Measurements from ENCODE around the gene RNASE4. TPM values are rescaled to one million over a fixed set of nuclear protein-coding genes. Genes with fewer than 3 reads are reported as not detected.

The RNASE4 gene
- total RNA-seq, 6 donors from 2014 or later: 14.7 to 108 (median 26.7) TPM

DNA sequence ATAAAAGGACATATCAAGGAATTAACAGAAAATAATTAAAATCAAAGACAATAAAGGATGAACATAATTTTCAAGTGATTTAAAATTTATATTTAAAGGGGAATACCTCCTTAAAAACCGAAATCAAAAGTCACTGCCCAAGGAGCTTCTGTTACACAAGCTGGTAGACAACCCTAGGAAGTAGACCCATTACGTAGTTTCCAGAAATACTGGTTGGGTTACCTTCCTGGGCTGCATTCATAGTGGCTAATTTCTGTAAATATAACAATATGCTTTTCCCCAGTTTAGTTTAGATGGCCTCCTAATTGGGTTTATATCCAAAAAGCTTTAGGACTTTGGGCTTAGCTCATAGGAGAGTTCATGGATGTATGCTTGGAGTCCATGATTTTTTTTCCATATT lies 59.2 kb downstream of the RNASE4 start:
- Histone ChIP-seq H3K27me3 (no peaks in the 10 kb centered on the region), H3K9me3 (no peaks in the 10 kb centered on the region), H3K36me3 (no peaks in the 10 kb centered on the region), H3K4me3 (no peak overlapping the region), H3K27ac (no peak overlapping the region), H3K4me1 (no peaks in the 10 kb centered on the region)
- DNase-seq: no peak
- no peak for ATAC-seq (ENCODE audit: low FRiP score in 2 of 2)
- 62 to 73% methylated on average over 2 of the region's 2 CpGs for WGBS, 2 donors
- TF ChIP-seq POLR2AphosphoS5 (IDR thresholded peaks at IDR 0.05) (no peak), POLR2A (IDR thresholded peaks at IDR 0.05) (no peak)

DNA sequence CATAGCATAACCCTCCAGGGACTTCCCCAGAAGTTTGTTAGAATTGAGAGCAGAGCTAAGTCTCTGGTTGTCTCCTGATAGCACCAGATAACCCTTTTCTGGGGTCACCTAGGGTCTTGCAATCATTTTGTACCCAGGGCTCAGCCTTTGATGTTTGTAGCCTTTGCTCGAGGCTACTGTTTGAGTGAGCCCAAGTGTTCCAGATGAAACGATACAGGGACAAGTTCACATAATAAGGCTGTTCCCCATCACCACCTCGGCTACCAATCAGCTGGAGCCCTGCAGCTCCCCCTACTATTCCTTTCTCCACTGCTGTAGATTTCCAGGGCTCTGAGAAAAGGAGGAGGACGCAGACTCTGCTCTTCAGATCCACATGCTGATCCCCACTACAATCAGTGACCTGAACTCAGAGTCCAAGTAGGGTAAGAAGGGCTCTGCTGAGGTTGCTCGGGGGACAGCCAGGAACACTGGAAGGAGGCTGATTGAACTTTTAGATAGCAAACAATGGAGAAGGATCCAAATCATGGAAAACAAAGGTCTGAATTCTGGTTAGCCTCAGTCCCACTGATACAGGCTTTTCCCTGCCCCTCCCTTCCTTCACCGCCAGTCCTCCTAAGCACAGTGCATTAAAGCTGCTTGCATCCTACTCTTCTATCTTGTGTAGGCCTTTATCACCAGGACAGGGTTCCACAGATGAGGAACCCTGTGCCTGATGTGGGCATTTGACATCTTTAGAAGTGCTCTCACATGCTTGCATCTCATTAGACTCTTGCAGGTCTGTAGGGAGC lies 61.4 kb downstream of the RNASE4 start, which contains the start of gene EDDM3A:
Gene EDDM3A, plus strand, starts transcription at position 317 of the 788 bp plus-strand sequence. CDS start 1,694 bp downstream, outside the sequence.
- Histone ChIP-seq H3K4me3 (no peak within 1 kb of the TSS), H3K9me3 (no peaks in the 10 kb centered on the region), H3K36me3 (no peaks in the 10 kb centered on the region), H3K4me1 (no peaks in the 10 kb centered on the region), H3K27ac (no peak within 1 kb of the TSS), H3K27me3 (no peaks in the 10 kb centered on the region)
- no peak for TF ChIP-seq POLR2AphosphoS5 (IDR thresholded peaks at IDR 0.05)
- no peak for TF ChIP-seq POLR2A (IDR thresholded peaks at IDR 0.05)
- no peak for TF ChIP-seq EP300 (IDR thresholded peaks at IDR 0.05)
- TF ChIP-seq, protein P1, sequence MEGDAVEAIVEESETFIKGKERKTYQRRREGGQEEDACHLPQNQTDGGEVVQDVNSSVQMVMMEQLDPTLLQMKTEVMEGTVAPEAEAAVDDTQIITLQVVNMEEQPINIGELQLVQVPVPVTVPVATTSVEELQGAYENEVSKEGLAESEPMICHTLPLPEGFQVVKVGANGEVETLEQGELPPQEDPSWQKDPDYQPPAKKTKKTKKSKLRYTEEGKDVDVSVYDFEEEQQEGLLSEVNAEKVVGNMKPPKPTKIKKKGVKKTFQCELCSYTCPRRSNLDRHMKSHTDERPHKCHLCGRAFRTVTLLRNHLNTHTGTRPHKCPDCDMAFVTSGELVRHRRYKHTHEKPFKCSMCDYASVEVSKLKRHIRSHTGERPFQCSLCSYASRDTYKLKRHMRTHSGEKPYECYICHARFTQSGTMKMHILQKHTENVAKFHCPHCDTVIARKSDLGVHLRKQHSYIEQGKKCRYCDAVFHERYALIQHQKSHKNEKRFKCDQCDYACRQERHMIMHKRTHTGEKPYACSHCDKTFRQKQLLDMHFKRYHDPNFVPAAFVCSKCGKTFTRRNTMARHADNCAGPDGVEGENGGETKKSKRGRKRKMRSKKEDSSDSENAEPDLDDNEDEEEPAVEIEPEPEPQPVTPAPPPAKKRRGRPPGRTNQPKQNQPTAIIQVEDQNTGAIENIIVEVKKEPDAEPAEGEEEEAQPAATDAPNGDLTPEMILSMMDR (IDR thresholded peaks at IDR 0.05): no peak
- ATAC-seq (ENCODE audit: low FRiP score in 2 of 2) (peak in 1 of 2 donors; percentile 17), DNase-seq (no peak)
- 82 to 94% methylated on average over 6 of the region's 6 CpGs for WGBS, 2 donors

DNA sequence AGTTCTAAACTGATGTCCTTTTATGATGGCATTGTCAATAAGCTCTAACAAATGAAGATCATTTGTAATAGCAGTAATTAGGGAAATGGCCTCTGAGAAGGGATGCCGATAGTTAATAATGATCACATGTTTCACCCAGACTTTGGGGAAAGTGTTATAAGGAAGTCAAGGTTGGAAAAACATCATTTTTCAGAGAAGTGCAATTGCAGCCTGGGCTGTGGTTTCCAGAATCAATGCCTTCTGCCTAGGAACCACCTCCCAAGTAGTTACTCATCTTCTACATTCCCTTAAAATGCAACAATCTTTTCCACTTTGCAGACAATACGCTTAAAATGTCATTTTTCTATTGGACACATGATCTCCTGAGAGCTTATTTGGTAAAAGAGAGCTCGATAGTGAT lies 62.2 kb downstream of the RNASE4 start:
- H3K4me3 ChIP-seq: no peak overlapping the region
- H3K36me3 ChIP-seq: no peaks in the 10 kb centered on the region
- no peak for DNase-seq
- peaks cover 0 to 1% (median 0%) of the 10 kb centered on the region in 4 donors for H3K9me3 ChIP-seq
- WGBS, 2 donors: 89 to 92% methylated on average over 3 of the region's 3 CpGs
- H3K27ac ChIP-seq: no peak overlapping the region
- H3K27me3 ChIP-seq: no peaks in the 10 kb centered on the region
- no peak for ATAC-seq (ENCODE audit: low FRiP score in 2 of 2)
- no peaks in the 10 kb centered on the region for H3K4me1 ChIP-seq
- no peak for TF ChIP-seq EP300 (IDR thresholded peaks at IDR 0.05)
- no peak for TF ChIP-seq POLR2A (IDR thresholded peaks at IDR 0.05)
- TF ChIP-seq, protein P1 (IDR thresholded peaks at IDR 0.05): no peak

DNA sequence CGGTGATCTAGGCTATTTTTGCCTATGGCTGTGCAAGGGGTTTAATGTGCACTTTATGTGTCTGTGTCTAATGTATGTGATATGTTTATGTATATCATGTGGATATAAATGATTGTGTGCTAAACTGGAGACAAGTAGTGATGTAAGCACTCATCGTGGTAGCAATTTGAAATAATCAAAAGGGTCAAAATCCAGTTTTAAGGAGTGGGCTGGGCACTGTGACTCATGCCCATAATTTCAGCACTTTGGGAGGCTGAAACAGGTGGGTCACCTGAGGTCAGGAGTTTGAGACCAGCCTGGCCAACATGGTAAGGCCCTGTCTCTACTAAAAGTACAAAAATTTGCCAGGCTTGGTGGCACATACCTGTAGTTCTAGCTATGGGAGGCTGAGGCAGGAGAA lies 64.1 kb downstream of the RNASE4 start:
- H3K27me3 ChIP-seq: no peaks in the 10 kb centered on the region
- H3K27ac ChIP-seq: no peak overlapping the region
- no peaks in the 10 kb centered on the region for H3K36me3 ChIP-seq
- DNase-seq (no peak), ATAC-seq (ENCODE audit: low FRiP score in 2 of 2) (no peak)
- H3K9me3 ChIP-seq: peaks cover 0 to 18% (median 13%) of the 10 kb centered on the region in 4 donors
- H3K4me3 ChIP-seq: no peak overlapping the region
- TF ChIP-seq, protein P1 (IDR thresholded peaks at IDR 0.05): no peak
- TF ChIP-seq POLR2A (IDR thresholded peaks at IDR 0.05) (no peak), POLR2AphosphoS5 (IDR thresholded peaks at IDR 0.05) (no peak), EP300 (IDR thresholded peaks at IDR 0.05) (no peak)
- 79 to 87% methylated on average over 2 of the region's 2 CpGs for WGBS, 2 donors
- no peaks in the 10 kb centered on the region for H3K4me1 ChIP-seq

DNA sequence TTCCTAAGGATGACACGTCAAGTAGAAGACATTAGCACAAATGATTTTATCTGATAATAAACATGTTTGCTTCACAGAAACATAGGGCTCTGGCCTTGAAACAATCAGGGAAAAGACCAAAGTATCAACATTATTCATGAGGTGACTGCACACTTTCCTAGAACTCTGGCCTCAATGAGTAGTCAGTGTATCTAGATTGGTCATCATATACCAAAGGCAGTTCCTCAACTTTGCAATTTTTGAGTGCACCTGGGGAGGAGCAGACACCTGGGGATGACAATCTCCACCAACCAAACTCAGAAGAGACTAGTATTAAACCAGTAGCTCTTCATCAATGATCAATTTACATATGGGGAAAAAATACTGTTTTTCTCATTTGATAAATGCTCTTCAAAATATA lies 65.8 kb downstream of the RNASE4 start:
- ATAC-seq (ENCODE audit: low FRiP score in 2 of 2): no peak

More for the DNA sequence above, 65.8 kb downstream of the RNASE4 start:
- Histone ChIP-seq H3K4me3 (no peak overlapping the region), H3K4me1 (peaks cover 0 to 5% (median under 1%) of the 10 kb centered on the region in 4 donors), H3K27ac (no peak overlapping the region), H3K27me3 (no peaks in the 10 kb centered on the region), H3K36me3 (no peaks in the 10 kb centered on the region), H3K9me3 (peaks cover 0 to 18% (median 13%) of the 10 kb centered on the region in 4 donors)
- WGBS, 2 donors: 71 to 80% methylated on average over 1 of the region's 1 CpG
- TF ChIP-seq, protein P1 (IDR thresholded peaks at IDR 0.05): no peak
- no peak for TF ChIP-seq POLR2A (IDR thresholded peaks at IDR 0.05)
- TF ChIP-seq POLR2AphosphoS5 (IDR thresholded peaks at IDR 0.05): no peak
- TF ChIP-seq EP300 (IDR thresholded peaks at IDR 0.05): no peak
- DNase-seq: no peak

Small RNAs within 50 kb of the gene (small RNA-seq; reads per million reads assigned to genes)
- gene RF00019: 0 reads per million in 4 donors

Other genes with a start within 250 kb of the RNASE4 start
- gene KLHL33, start 248.4 kb upstream of the RNASE4 start, total RNA-seq: under 1 TPM in 3 of 6 donors, not detected in 3; 0.22 to 0.60 (median 0.24) TPM
- gene OSGEP, start 229.7 kb upstream of the RNASE4 start, total RNA-seq: 10 to 100 TPM; 31.7 to 58.8 (median 48.1) TPM
- gene APEX1, start 229.3 kb upstream of the RNASE4 start, total RNA-seq: 100 to 1,000 TPM in 4 of 6 donors, 10 to 100 TPM in 2; 81.5 to 134 (median 119) TPM
- 10 to 100 TPM; 20.8 to 58.7 (median 34.2) TPM for gene PIP4P1, start 223.1 kb upstream of the RNASE4 start, total RNA-seq
- 10 to 100 TPM in 5 of 6 donors, 1 to 10 TPM in 1; 6.3 to 98.8 (median 32.9) TPM for gene PNP, start 215.2 kb upstream of the RNASE4 start, total RNA-seq
- gene RNASE10, start 179.0 kb upstream of the RNASE4 start, total RNA-seq: 1 to 10 TPM in 1 of 6 donors, under 1 TPM in 1, not detected in 4; 0.64 to 1.0 TPM
- not detected for gene RNASE9, start 123.5 kb upstream of the RNASE4 start, total RNA-seq
- not detected for gene RNASE11, start 96.6 kb upstream of the RNASE4 start, total RNA-seq
- not detected for gene RNASE12, start 93.2 kb upstream of the RNASE4 start, total RNA-seq
- gene OR6S1, start 42.9 kb upstream of the RNASE4 start, total RNA-seq: not detected
- gene ANG, start 4.2 kb downstream of the RNASE4 start, total RNA-seq: 10 to 100 TPM; 16.8 to 47.4 (median 29.5) TPM
- not detected for gene EDDM3A, start 61.3 kb downstream of the RNASE4 start, total RNA-seq
- not detected for gene EDDM3B, start 83.8 kb downstream of the RNASE4 start, total RNA-seq
- 10 to 100 TPM in 4 of 6 donors, 1 to 10 TPM in 2; 3.0 to 29.9 (median 15.2) TPM for gene RNASE6, start 96.7 kb downstream of the RNASE4 start, total RNA-seq
- gene RNASE1, start 118.3 kb downstream of the RNASE4 start, total RNA-seq: 1,000 to 10,000 TPM in 2 of 6 donors, 100 to 1,000 TPM in 4; 229 to 1,558 (median 860) TPM
- under 1 TPM in 3 of 6 donors, not detected in 3; 0.43 to 0.76 (median 0.51) TPM for gene RNASE3, start 206.8 kb downstream of the RNASE4 start, total RNA-seq

Measured in upper lobe of left lung (tissue), 6 donors.